Omental fat pad (tissue), 4 donors: ENCODE data around the gene OR4E2. TPM values are rescaled to one million over a fixed set of nuclear protein-coding genes. Genes with fewer than 3 reads are reported as not detected.

Experiments
- ATAC-seq: fragments of 150-250 bp; one replicate; pipeline ENCODE4 v1.9.1; 2016; ENCODE audit warnings: mild to moderate bottlenecking, moderate library complexity; ENCODE audit not compliant: low FRiP score
- DNase-seq: peaks from one replicate; pipeline ENCODE4 v3.0.0-alpha.2; 2019; ENCODE audit warnings: low spot score
- small RNA-seq: library from RNA; depleted of rRNA; stranded (forward); fragments of <200 nt; gene quantifications from one replicate; pipeline ENCODE3, GENCODE V24; 2016
- total RNA-seq, 4 donors: library from RNA; depleted of rRNA; stranded (reverse); fragments of >200 nt; gene quantifications; one replicate each; pipeline ENCODE4 v1.1.0, GENCODE V29; 2016
- TF ChIP-seq, protein P1 (sequence below), 3 donors: fragments of 450-650 bp; IDR thresholded peaks; one replicate each; pipeline ENCODE4 v1.5.1; 2016 to 2017; ENCODE audit warnings: antibody characterized with exemption in 3 of 3, mild to moderate bottlenecking in 3 of 3, moderate library complexity in 2 of 3

Gene OR4E2
- total RNA-seq, 4 donors from 2014 or later: not detected

DNA sequence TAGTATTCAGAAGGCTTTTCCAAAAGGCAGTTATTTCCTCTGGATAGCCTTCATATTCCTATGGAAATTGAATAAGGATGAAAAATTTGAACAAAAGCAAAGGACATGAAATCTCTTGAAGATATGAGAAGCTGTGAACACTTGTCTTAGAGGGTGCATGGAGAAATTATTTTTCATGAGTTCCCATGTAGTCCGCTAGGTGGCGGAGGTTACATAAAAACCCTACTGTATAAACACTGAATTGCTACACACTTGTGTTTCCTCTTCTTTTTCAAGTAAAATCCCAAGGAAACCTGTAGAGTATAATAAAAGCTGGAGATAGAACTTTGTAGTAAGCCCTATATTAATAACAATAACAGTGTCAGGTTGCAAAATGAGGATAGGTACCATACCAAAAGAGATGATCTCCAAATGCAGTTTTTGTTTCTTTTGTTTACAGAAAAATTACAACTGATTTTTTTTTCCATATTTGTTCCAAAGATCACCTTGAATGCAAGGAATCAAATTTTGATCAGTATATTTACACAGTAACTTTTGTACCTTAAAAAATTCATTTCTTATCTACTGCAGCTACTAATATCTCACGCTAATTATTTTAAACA is 57.8 kb downstream of the OR4E2 start:
- ATAC-seq (no peak), DNase-seq (no peak)
- TF ChIP-seq, protein P1, sequence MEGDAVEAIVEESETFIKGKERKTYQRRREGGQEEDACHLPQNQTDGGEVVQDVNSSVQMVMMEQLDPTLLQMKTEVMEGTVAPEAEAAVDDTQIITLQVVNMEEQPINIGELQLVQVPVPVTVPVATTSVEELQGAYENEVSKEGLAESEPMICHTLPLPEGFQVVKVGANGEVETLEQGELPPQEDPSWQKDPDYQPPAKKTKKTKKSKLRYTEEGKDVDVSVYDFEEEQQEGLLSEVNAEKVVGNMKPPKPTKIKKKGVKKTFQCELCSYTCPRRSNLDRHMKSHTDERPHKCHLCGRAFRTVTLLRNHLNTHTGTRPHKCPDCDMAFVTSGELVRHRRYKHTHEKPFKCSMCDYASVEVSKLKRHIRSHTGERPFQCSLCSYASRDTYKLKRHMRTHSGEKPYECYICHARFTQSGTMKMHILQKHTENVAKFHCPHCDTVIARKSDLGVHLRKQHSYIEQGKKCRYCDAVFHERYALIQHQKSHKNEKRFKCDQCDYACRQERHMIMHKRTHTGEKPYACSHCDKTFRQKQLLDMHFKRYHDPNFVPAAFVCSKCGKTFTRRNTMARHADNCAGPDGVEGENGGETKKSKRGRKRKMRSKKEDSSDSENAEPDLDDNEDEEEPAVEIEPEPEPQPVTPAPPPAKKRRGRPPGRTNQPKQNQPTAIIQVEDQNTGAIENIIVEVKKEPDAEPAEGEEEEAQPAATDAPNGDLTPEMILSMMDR (IDR thresholded peaks at IDR 0.05): no peak

DNA sequence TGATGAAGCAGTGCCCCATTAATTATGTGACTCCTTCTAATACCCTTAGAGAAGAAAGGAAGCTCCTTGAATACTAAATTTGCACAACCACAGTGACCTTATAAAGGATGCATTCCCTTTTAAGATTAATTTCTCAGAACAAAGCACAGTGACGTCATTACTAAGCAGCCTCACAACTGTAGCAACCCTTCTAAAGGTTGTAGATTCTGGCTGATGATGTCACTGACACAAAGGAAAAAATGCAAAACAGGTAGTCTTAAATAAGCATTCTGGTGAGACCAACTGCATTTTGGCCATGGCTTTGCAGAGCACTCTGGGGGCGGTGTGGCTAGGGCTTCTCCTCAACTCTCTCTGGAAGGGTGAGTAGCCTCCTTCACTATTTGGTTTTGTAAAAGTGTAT is 58.4 kb downstream of the OR4E2 start:
- TF ChIP-seq, protein P1 (IDR thresholded peaks at IDR 0.05): no peak
- ATAC-seq (no peak), DNase-seq (no peak)

DNA sequence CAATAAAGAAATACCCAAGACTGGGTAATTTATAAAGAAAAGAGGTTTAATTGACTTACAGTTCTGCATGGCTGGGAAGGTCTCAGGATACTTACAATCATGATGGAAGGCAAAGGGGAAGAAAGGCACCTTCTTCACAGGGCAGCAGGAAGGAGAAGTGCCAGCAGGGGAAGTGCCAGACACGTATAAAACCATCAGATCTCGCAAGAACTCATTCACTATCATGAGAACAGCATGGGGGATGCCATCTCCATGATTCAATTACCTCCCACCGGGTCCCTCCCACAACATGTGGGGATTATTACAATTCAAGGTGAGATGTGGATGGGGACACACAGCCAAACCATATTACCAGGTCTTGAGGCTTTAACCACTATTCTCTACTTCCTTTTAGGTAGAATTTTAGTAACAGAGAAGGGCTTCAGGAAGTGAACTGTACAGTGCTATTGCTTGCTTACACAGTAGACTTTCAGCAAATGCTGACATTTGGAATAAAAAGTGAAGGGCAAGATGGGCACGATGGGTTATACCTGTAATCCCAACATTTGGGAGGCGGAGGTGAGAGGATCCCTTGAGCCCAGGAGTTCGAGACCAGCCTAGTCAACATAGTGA is 60.8 kb downstream of the OR4E2 start:
- no peak for DNase-seq
- no peak for ATAC-seq
- TF ChIP-seq, protein P1 (IDR thresholded peaks at IDR 0.05): no peak

Small RNA genes within 50 kb of the gene (small RNA-seq; reads per million reads assigned to genes)
- gene AC243972.3: not detected

Other genes starting within 250 kb of the OR4E2 start
- 10 to 100 TPM; 40.6 to 65.6 (median 54.7) TPM for gene CHD8, start 197.7 kb upstream of the OR4E2 start, total RNA-seq
- gene RAB2B, start 176.9 kb upstream of the OR4E2 start, total RNA-seq: 10 to 100 TPM; 21.3 to 30.0 (median 25.6) TPM
- 10 to 100 TPM; 37.8 to 79.6 (median 56.8) TPM for gene TOX4, start 176.6 kb upstream of the OR4E2 start, total RNA-seq
- 10 to 100 TPM; 39.5 to 71.4 (median 47.4) TPM for gene METTL3, start 142.5 kb upstream of the OR4E2 start, total RNA-seq
- 1 to 10 TPM; 1.7 to 5.3 (median 3.9) TPM for gene SALL2, start 127.5 kb upstream of the OR4E2 start, total RNA-seq
- gene OR10G3, start 73.8 kb upstream of the OR4E2 start, total RNA-seq: not detected
- gene OR10G2, start 18.9 kb upstream of the OR4E2 start, total RNA-seq: not detected
- gene OR4E1, start 20.0 kb downstream of the OR4E2 start, total RNA-seq: not detected